H1 (cell line): ENCODE results near the gene MAOA. TPM values are rescaled to one million over a fixed set of nuclear protein-coding genes. Genes with fewer than 3 reads are reported as not detected.

Experiments
- CHD2 ChIP-seq: IDR thresholded peaks from 2 replicates; pipeline ENCODE4 v1.6.1; 2012; ENCODE audit warnings: low read length, improper control_type of control experiment
- KDM5A ChIP-seq: fragments of 200-600 bp; IDR thresholded peaks from 2 replicates; pipeline ENCODE4 v1.7.1; 2012; ENCODE audit warnings: mild to moderate bottlenecking, low read length, inconsistent platforms, mixed read lengths
- NANOG ChIP-seq: IDR thresholded peaks from 2 replicates; pipeline ENCODE4 v1.6.1; 2011; ENCODE audit warnings: low read length, low read depth, mild to moderate bottlenecking, inconsistent platforms; ENCODE audit not compliant: insufficient read depth, poor library complexity, severe bottlenecking
- RAD21 ChIP-seq, 2 experiments: IDR thresholded peaks in 1 of 2; conservative IDR thresholded peaks in 1 of 2; 2 replicates each; pipeline ENCODE4 v1.6.1; 2011; ENCODE audit warnings: low read depth in 2 of 2, low read length in 2 of 2, improper control_type of control experiment in 1 of 2, inconsistent platforms in 1 of 2, mild to moderate bottlenecking in 1 of 2, moderate library complexity in 1 of 2
- RFX5 ChIP-seq: IDR thresholded peaks from 2 replicates; pipeline ENCODE4 v1.6.1; 2011; ENCODE audit warnings: low read depth, low read length, improper control_type of control experiment, borderline replicate concordance
- SIX5 ChIP-seq: IDR thresholded peaks from 2 replicates; pipeline ENCODE4 v1.6.1; 2011; ENCODE audit warnings: mild to moderate bottlenecking, low read depth, low read length
- SRF ChIP-seq: IDR thresholded peaks from 2 replicates; pipeline ENCODE4 v1.6.1; 2011; ENCODE audit warnings: mild to moderate bottlenecking, low read depth, low read length, moderate library complexity
- TAF7 ChIP-seq: optimal IDR thresholded peaks from 2 replicates; pipeline ENCODE3; 2011; ENCODE audit warnings: low read depth, mild to moderate bottlenecking, inconsistent platforms, low read length, moderate library complexity, borderline replicate concordance
- ZNF274 ChIP-seq: IDR thresholded peaks from 2 replicates; pipeline ENCODE4 v1.7.0; 2012; ENCODE audit warnings: low read length, borderline replicate concordance; ENCODE audit errors: extremely low read depth
- polyA plus RNA-seq, 7 experiments: library from polyadenylated mRNA; depleted of rRNA in 3 of 7; stranded (reverse) in 5 of 7; unstranded in 2 of 7; fragments of >200 nt in 5 of 7; fragments of 200-250 nt in 2 of 7; gene quantifications; 1 replicate in 5 of 7; 2 replicates in 1 of 7; 4 replicates in 1 of 7; pipeline versions ENCODE4 v1.2.1 to v1.2.3, GENCODE V29; 2011 to 2013; ENCODE audit warnings: missing spikeins in 2 of 7, mixed read lengths in 2 of 7
- total RNA-seq: library from RNA; stranded (reverse); fragmentation: NEBNext Ultra II Directional; extraction: Animal tissue kit (Norgen Biotek cat#: 25700); gene quantifications from 2 replicates; pipeline ENCODE4 v1.2.1, GENCODE V29; 2021

MAOA gene
- total and polyA plus RNA-seq, 2 of the 8 experiments (the other 6 are each of a cell fraction or from before 2014, with no cell fraction given): 2.6 to 8.2 TPM

DNA sequence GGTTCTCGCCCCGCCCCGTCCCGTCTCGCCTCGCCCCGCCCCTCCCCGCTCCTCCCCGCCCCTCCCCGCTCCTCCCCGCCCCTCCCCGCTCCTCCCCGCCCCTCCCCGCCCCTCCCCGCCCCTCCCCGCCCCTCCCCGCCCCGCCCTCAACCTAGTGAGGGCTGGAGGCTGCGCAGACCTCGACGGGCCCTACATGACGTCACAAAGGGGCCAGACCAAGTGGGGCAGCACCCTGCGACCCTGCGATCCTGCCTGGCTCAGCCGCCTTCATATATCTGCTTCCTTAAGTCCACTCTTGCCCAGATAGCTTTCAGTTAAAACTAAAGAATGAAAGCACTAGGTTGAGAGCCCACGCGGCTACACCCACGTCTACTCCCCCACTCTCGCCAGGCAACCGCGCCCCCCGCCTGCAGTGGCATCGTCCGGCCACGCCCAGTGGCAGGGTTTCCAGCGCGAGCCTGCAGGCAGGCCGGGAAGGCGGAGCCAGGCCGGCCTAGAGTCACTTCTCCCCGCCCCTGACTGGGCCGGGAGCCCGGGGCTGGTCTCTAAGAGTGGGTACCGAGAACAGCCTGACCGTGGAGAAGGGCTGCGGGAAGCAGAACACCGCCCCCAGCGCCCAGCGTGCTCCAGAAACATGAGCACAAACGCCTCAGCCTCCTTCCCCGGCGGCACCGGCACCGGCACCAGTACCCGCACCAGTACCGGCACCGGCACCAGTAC, 1.5 kb upstream of the MAOA start (continued):
- TF ChIP-seq RFX5: no peak
- no peak for TF ChIP-seq ZNF274
- no peak for TF ChIP-seq NANOG
- no peak for TF ChIP-seq SIX5
- no peak for TF ChIP-seq SRF
- TF ChIP-seq RAD21 (IDR thresholded peaks at IDR 0.05 in 1 of 2, conservative IDR thresholded peaks at IDR 0.05 in 1 of 2; ENCODE audit: low read depth in 2 of 2, low read length in 2 of 2): peak in 1 of 2 experiments; percentile 19; a peak in 1 of 4 replicates
- no peak for TF ChIP-seq CHD2
- no peak for TF ChIP-seq KDM5A
- TF ChIP-seq TAF7: no peak
- TF ChIP-seq, all 59 proteins: peak for 11
